CD4-positive, alpha-beta T cell treated with Interleukin-2 at 100 ng/mL for 4 hours (primary cell): Measurements from ENCODE around the gene TMEM116.

Experiments
- DNase-seq: peaks from one replicate; pipeline ENCODE4 v3.0.0-alpha.2; 2020; ENCODE audit warnings: low spot score

The TMEM116 gene

GRCh38 chr12:111893287-111893686 lies 119.7 kb downstream of the TMEM116 start:
- no peak for DNase-seq

- no peak for DNase-seq
These were observed 124.8 kb downstream of the TMEM116 start for GRCh38 chr12:111887926-111888745.

GRCh38 chr12:111886662-111887545 lies 126.1 kb downstream of the TMEM116 start:
- DNase-seq, result no peak

- DNase-seq, result no peak
These were observed 131.2 kb downstream of the TMEM116 start for GRCh38 chr12:111881716-111882115.
